Measurements from ENCODE around the gene TMPRSS4. TPM values are rescaled to one million over a fixed set of nuclear protein-coding genes. Genes with fewer than 3 reads are reported as not detected.

Gene TMPRSS4
- total RNA-seq, 1 experiment from 2014 or later, result 1.4 TPM

- TF ChIP-seq ZBTB21 (CRISPR knock-in tag; IDR thresholded peaks at IDR 0.05; ENCODE audit: borderline replicate concordance) (no peak), GRHL2 (CRISPR knock-in tag; IDR thresholded peaks at IDR 0.05; ENCODE audit: insufficient replicate concordance, severe bottlenecking) (no peak), GTF2I (CRISPR knock-in tag; conservative IDR thresholded peaks at IDR 0.05) (no peak), ZSCAN18 (CRISPR knock-in tag; IDR thresholded peaks at IDR 0.05) (no peak), EMX1 (CRISPR knock-in tag; IDR thresholded peaks at IDR 0.05) (no peak), PRDM15 (CRISPR knock-in tag; IDR thresholded peaks at IDR 0.05) (no peak), FOXK1 (CRISPR knock-in tag; IDR thresholded peaks at IDR 0.05) (no peak), TP53 (CRISPR knock-in tag; IDR thresholded peaks at IDR 0.05) (no peak), FOXP1 (CRISPR knock-in tag; IDR thresholded peaks at IDR 0.05; ENCODE audit: borderline replicate concordance) (no peak)
- H3K4me1 Mint-ChIP-seq, result no peaks in the 10 kb centered on the region; the same call in none of the 2 replicates
- no peak overlapping the region for H3K27ac Mint-ChIP-seq
- H3K9me3 Mint-ChIP-seq, result no peaks in the 10 kb centered on the region
- no peak overlapping the region for H3K4me3 Mint-ChIP-seq
- POLR2A ChIA-PET, result no interaction called here
- CTCF ChIA-PET, result interaction anchor here (0.8 to 3.0 kb wide), 44 partner anchors 9 to 627 kb away, joined by 3 to 40 read pairs (median 5); partner anchors contain the start of genes FXYD6, IL10RA, SCN4B and TMPRSS4
- no peaks in the 10 kb centered on the region; the same call in 1 of the 2 replicates for H3K27me3 Mint-ChIP-seq (ENCODE audit: low read depth)
- no peak for ATAC-seq
- H3K36me3 Mint-ChIP-seq, result no peaks in the 10 kb centered on the region
- no peak for DNase-seq (ENCODE audit: low spot score)
Measured at GRCh38 chr11:118052581-118053206, 24.2 kb upstream of the TMPRSS4 start.

GRCh38 chr11:118054712-118055640 is 21.9 kb upstream of the TMPRSS4 start:
- TF ChIP-seq NR3C1 (CRISPR knock-in tag; conservative IDR thresholded peaks at IDR 0.05; ENCODE audit: low read depth), result no peak
- ChIA-PET POLR2A (interaction anchor here (0.7 kb wide), 1 partner anchor 194 kb away, joined by 3 read pairs; no protein-coding TSS in a partner anchor), CTCF (interaction anchor here (0.9 to 2.9 kb wide), 10 partner anchors 16 to 248 kb away, joined by 3 to 26 read pairs (median 7); no protein-coding TSS in a partner anchor)
- Mint-ChIP-seq H3K4me1 (no peaks in the 10 kb centered on the region; the same call in none of the 2 replicates), H3K27ac (no peak overlapping the region), H3K4me3 (no peak overlapping the region), H3K9me3 (no peaks in the 10 kb centered on the region), H3K36me3 (no peaks in the 10 kb centered on the region), H3K27me3 (ENCODE audit: low read depth) (no peaks in the 10 kb centered on the region; the same call in 1 of the 2 replicates)
- ATAC-seq (no peak), DNase-seq (ENCODE audit: low spot score) (no peak)

- ChIA-PET POLR2A (no interaction called here), CTCF (interaction anchor here (2.9 kb wide), 1 partner anchor 109 kb away, joined by 10 read pairs; no protein-coding TSS in a partner anchor)
- TF ChIP-seq RELA (CRISPR knock-in tag; IDR thresholded peaks at IDR 0.05; ENCODE audit: borderline replicate concordance) (no peak), MLX (CRISPR knock-in tag; IDR thresholded peaks at IDR 0.05) (no peak), ZNF317 (CRISPR knock-in tag; IDR thresholded peaks at IDR 0.05; ENCODE audit: borderline replicate concordance, low read depth) (no peak), ZNF219 (CRISPR knock-in tag; IDR thresholded peaks at IDR 0.05; ENCODE audit: borderline replicate concordance) (no peak), TCF7 (CRISPR knock-in tag; IDR thresholded peaks at IDR 0.05; ENCODE audit: low read depth) (no peak), ZBTB43 (CRISPR knock-in tag; IDR thresholded peaks at IDR 0.05) (no peak), SMAD4 (CRISPR knock-in tag; IDR thresholded peaks at IDR 0.05) (no peak), MXD4 (CRISPR knock-in tag; IDR thresholded peaks at IDR 0.05; ENCODE audit: borderline replicate concordance) (no peak), FOXK1 (CRISPR knock-in tag; IDR thresholded peaks at IDR 0.05) (no peak), NFYB (CRISPR knock-in tag; conservative IDR thresholded peaks at IDR 0.05; ENCODE audit: low read depth) (no peak), CDX4 (CRISPR knock-in tag; IDR thresholded peaks at IDR 0.05; ENCODE audit: borderline replicate concordance) (no peak), FOXP1 (CRISPR knock-in tag; IDR thresholded peaks at IDR 0.05; ENCODE audit: borderline replicate concordance) (no peak)
- H3K4me1 Mint-ChIP-seq, result no peaks in the 10 kb centered on the region; the same call in none of the 2 replicates
- H3K4me3 Mint-ChIP-seq, result no peak overlapping the region
- H3K36me3 Mint-ChIP-seq, result no peaks in the 10 kb centered on the region
- no peaks in the 10 kb centered on the region; the same call in 1 of the 2 replicates for H3K27me3 Mint-ChIP-seq (ENCODE audit: low read depth)
- no peaks in the 10 kb centered on the region for H3K9me3 Mint-ChIP-seq
- ATAC-seq, result no peak
- no peak overlapping the region for H3K27ac Mint-ChIP-seq
- DNase-seq (ENCODE audit: low spot score), result no peak
Measured at GRCh38 chr11:118055966-118056365, 20.9 kb upstream of the TMPRSS4 start.

Measured in WTC11 (cell line).